NCI-H2196 treated with DMSO at 0.1 percent for 48 hours (cell line): ENCODE data around the gene C9orf153.
"Not testable (repeated sequence)": the region's sequence is repeated elsewhere in the genome, so short reads cannot be mapped to it uniquely, and the experiment has no call there.

Source experiments
- DNase-seq: peaks from one replicate; lab custom pipeline; 2025; ENCODE audit not compliant: unreplicated experiment; lab: John Stamatoyannopoulos, UW

C9orf153 gene

DNA sequence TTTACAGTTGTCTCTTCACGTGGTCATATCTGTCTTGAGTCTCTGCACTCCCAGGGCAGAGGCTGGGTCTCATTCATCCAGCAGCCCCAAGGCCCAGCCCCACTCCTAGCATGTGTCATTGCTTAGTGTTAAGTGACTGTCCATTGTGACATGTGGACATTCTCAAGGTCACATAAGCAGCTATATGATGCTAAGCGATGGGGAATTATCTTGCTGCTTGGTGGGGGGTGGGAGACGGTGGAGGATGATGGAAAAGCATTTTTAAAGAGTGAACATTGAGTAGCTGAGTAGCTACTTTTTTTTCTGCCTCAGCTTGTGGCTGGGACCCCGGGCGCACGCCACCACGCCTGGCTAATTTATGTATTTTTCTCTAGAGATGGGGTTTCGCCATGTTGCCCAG is at the start of gene C9orf153:
Gene C9orf153, minus strand, starts transcription at position 101 of the 400 bp plus-strand sequence. CDS start 30,054 bp downstream, outside the sequence.
- no peak for DNase-seq

GRCh38 chr9:86308687-86309086 is 49.2 kb upstream of the C9orf153 start:
- DNase-seq, result no peak

DNA sequence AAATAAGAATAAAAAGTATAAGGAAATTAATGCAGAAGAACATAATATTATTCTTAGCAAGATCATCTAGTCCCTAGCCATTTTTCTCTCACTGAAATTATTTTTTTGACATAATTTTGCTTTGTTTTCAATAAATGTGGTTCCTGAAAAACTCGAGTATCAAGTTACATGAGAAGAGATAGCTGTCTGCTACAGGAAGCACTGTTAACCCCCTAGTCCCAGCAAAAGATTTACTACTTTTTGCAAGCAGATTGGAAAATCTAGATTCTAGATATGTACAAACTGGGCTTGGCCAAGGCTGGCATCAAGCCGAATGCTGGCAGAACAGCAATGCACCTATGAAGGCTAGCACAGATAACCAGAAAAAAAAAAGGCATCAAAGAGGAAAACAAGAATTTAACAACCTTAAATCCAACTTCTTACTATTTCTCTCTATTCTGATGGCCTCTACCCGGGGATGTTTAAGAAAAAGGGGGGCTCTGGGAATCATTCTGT is 44.8 kb upstream of the C9orf153 start:
- DNase-seq, result no peak

- no peak for DNase-seq
Observed at GRCh38 chr9:86303316-86303975, 44.0 kb upstream of the C9orf153 start.

DNA sequence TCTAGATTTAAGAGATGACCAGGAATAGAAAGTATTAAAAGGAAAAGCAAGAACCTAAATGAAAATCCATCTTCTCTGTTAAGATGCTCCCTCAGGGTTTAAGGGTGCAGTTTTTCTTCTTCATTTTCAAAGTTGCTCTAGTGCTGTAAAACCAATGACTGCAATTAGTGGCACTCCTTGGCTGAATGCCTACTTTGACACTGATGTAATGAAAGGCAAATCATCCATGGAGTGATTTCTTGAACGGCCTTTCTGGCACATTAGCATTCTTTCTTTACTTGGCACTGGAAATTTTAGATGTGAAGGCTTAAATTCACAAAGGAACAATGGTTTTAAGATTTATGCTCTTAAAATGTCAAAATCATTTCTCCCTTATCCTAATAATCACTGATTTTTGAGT is 42.2 kb upstream of the C9orf153 start:
- DNase-seq, result no peak

DNA sequence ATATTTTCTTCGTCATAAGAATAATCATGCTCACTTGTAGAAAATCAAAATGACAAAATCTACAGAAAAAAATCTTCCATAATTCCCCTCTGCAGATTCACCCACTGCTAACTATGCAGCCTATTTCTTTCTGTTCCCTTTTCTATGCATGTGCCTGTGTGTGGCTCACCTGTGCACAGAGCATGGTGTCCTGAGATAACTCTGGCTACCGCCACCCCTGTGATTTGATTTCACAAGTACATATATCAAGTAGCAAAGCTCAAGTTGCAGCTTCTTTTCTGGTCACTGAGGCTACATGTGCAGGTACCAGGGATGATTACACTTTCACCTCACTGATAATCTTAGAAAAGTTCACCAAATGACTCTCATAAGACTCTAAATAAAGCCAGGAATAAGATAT is 41.2 kb upstream of the C9orf153 start:
- no peak for DNase-seq

DNA sequence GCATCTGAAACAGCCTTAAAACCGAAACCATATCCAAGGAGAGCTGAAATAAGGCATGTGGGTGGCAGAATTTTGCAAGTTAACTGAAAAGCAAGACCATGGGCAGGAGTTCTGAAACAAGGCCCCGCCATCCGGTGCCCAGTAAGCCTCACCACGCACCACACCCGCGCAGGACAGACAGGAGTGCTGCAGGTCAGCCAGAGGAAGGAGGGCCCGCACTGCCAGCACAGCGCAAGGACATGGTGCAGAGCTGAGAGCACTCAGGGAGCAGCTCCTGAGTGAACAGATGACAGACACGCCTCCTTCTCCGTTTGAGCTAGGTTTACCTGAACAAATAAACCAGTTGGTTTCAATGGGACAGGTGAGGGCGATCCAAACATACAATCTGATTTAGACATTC is 39.4 kb upstream of the C9orf153 start:
- no peak for DNase-seq

DNA sequence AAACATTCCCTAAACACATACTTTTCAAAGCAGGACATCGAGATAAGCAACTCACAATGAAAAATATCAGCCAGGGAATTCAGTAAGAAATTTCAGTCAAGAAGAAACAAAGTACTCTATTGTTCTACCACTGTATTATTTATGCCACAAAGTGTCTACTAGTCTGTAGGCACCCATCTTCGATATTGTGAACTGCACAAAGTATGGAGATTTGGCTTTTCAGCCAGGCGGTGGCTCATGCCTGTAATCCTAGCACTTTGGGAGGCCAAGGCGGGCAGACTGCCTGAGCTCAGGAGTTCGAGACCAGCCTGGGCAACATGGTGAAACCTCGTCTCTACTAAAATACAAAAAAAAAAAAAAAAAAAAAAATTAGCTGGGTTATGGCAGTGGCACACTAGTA is 30.9 kb upstream of the C9orf153 start:
- not testable (repeated sequence) for DNase-seq

DNA sequence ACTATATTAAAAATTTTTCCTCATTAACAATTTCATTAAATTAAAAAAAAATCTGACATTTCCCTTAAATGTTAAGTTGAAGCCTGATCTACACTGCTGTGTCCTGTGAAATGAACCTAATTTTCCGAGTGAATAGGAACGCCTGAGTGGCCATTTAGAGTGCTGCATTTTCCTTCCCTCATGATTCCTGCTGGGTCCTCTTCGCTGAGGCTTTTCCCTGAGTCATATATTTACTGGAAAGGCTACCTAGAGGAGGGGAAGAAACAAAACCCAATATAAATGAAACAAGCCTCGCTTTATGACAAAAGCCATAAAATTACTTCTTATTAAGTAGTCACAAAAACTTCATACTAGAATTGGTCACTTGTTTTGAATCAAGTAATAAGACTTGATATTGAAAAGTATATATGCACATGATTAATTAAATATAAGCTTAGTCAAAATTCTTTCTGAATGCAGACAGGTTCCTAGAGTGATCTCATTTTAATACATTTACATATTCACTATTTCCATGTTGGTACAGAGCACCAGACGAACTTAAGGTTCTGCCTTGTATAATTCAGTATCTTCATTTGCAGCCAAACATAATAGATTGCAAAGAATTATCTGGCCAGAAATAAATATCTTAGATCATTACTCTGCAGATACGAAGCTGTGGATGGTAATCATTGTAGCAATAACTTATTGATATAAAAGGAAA is 29.2 kb upstream of the C9orf153 start:
- DNase-seq, result no peak

GRCh38 chr9:86287013-86287412 is 27.6 kb upstream of the C9orf153 start:
- DNase-seq, result no peak

GRCh38 chr9:86286278-86286677 is 26.8 kb upstream of the C9orf153 start:
- no peak for DNase-seq

GRCh38 chr9:86285261-86285660 is 25.8 kb upstream of the C9orf153 start:
- no peak for DNase-seq

- DNase-seq, result peak; percentile 45
Observed at GRCh38 chr9:86282979-86283535, 23.6 kb upstream of the C9orf153 start.

DNA sequence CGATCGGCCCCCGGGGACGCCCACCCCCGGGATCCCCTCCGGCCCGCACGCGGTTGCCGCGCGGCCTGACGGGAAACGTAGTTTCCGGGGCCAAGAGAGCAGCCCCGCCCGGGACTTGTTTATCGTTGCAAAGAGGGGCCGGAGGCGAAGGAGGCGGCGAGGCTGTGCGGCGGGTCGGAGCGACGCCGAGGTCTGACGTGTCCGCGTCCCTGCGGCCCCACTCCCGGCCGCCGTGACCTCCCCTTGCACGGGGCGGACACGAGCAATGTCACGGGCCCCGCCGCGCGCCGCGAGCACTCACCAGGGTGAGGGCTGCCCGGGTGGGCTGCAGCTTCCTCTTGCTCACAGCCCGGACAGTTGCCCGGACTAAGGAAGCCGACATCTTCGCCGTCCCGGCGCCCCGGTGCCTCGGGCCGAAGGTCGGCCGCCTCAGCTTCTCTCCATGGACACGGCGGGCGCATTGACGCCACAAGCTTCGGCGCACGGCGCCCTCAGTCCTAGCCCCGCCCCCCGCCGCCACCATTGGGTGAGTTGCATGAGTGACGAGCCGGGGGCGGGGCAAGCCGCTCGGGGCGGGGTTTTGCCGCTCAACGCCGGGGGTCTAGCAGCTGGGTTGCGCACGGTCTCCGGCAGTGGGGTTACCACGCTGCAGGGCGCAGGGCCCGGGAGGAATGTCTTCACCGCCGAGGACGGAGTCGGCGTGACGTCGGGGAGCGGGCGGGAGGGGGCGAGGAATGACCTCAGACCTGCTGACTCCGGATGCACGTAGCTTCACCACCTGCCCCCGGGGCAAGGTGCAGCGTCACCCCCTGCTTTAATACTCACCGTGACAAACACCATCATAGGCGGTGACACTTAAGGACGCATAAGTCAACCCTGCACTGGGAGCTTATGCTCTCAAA is 22.9 kb upstream of the C9orf153 start, which contains the start of gene ISCA1:
Gene ISCA1, minus strand, starts transcription at position 462 of the 902 bp plus-strand sequence. Its CDS starts 80 bp downstream, at position 382.
- peak; percentile 83 for DNase-seq

GRCh38 chr9:86281593-86282076 is 22.2 kb upstream of the C9orf153 start:
- DNase-seq, result no peak

DNA sequence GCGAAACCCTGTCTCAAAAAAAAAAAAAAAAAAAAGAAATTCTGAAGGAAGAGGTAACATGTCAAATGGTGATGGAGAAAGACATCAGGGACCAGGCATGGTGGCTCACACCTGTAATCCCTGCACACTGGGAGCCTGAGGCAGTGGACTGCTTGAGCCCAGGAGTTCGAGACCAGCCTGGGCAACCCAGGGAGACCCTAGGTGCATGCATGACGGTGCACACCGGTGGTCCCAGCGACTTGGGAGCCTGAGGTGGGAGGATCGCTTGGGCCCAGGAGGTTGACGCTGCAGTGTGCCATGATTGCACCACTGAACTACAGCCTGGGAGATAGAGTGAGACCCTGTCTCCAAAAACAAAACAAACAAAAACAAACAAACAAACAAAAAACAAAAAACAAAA is 21.1 kb upstream of the C9orf153 start:
- DNase-seq, result no peak

DNA sequence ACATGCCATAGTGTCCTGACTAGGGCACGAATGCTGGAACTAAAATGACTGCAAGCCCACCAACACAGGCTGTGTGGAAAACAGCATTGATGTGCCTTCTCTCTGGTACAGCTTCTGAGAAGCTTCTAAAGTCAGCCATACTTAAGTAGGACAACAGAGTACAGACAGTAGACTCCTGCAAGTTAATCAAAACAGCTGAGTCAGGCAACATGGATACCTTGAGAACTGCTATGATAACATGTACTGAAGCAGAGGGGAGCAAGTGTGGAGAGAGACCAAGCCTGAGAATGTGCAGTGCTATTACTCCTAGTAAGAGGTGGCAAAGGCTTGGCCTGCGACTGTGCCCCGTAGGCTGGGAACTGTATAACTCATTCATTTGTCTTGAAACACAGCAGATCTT is 20.4 kb upstream of the C9orf153 start:
- no peak for DNase-seq

- DNase-seq, result no peak
Observed at GRCh38 chr9:86277072-86277471, 17.6 kb upstream of the C9orf153 start.

- DNase-seq, result no peak
Observed at GRCh38 chr9:86275962-86276361, 16.5 kb upstream of the C9orf153 start.

GRCh38 chr9:86274821-86275643 is 15.6 kb upstream of the C9orf153 start:
- no peak for DNase-seq
